GM18861 (cell line): ENCODE measurements around the gene TPM2.

Experiments used
- ATAC-seq: cut with Tn5 transposase; IDR thresholded peaks from one replicate; pipeline ENCODE4 v1.9.1; 2021; ENCODE audit not compliant: unreplicated experiment

Gene TPM2

DNA sequence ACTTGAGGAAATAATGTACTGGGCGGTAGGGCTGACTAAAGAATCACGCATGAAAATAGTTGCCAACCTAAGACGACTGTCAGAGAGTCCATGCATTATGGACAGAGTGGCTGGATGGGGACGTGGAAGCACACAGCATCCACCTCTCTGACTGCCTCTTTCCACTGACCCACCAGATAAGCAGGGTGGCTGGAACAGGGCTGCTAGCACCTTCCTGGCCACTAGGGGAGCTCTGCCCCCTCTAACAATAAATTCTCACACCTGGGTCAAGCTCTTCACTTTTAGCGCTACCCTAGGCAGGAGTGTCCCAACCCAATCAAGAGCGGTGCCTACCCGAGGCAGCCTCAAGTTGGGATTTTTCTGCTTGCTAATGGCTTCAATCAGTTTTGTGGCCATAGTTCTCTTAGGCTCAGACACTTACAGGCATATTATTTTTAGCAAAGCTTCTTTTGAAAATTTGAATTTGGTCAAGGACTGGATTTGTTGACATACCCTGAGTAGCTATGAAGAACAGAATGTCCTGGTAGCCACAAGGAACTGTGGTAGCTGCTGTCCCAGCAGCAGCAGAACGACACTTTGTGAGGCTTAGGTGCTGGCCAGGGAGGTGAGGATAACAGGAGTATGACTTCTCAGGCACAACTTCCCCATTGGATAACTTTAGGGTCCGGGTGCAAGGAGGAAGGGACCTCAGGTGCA lies 6.9 kb upstream of the TPM2 start:
- peak; percentile 84 for ATAC-seq

GRCh38 chr9:35695943-35696401 lies 6.2 kb upstream of the TPM2 start:
- ATAC-seq: no peak

DNA sequence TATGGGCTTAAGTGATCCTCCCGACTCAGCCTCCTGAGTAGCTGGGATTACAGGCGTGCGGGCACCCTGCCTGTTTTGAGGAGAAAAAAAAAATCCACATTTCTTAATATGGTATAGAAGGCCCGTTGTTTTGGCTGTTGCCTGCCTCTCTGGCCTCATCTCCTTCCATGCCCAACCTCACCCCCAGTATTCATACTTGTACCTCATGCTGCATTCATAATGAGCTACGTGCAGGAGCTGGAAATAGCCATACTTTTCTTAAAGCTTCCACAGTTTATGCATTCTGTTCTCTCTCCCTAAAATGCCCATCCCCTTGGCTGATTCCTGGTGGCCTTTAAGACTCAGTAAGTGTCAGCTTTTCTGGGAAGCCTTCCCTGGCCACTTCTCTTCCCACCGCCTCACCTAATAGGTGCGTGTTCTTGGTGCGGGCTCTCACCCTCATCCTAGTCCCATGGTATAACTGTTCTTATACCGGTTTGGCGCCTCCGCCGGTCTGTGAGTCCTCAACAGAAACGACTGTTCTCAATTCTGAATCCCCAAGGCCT lies 2.1 kb upstream of the TPM2 start:
- no peak for ATAC-seq

- ATAC-seq: no peak
Observed at GRCh38 chr9:35691334-35691650, 1.6 kb upstream of the TPM2 start.

DNA sequence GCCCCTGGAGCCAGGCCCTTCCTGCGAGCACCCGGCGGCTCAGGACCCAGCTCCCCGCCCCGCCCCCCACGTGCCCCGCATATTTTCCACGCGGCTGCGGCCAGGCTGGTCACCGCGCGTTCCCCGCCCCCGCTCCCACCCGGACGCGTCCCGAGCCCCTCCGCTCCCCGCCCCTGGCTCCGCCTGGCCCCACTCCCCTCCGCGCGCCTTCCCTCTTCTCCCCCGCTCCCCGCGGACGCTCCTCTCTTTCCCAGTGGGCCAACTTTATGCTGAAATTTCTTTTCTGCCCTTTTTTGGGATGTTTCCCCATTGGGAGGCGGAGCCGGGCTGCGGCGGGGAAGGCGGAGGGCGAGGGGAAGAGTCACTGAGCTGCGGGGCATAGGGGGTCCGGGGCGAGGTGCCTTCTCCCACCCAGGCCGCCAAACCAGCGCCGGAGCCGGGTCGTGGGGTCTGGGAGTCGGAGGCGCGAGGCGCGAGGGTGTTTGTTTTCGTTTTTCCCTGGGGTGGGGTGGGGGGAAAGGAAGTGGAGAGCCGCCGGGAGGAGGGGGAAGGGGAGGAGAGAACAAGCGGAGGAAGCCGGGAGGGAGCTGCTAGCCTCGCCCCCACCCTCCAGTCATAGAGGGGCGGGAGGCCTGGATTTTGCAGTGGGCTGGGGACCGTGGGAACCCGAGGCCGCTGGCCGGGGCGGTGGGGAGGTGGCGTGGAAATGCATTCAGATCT lies 1.0 kb upstream of the TPM2 start:
- ATAC-seq: no peak

GRCh38 chr9:35690294-35690613 lies 529 bp upstream of the TPM2 start:
- ATAC-seq: no peak

GRCh38 chr9:35688558-35689541 lies 875 bp downstream of the TPM2 start:
- ATAC-seq: no peak

DNA sequence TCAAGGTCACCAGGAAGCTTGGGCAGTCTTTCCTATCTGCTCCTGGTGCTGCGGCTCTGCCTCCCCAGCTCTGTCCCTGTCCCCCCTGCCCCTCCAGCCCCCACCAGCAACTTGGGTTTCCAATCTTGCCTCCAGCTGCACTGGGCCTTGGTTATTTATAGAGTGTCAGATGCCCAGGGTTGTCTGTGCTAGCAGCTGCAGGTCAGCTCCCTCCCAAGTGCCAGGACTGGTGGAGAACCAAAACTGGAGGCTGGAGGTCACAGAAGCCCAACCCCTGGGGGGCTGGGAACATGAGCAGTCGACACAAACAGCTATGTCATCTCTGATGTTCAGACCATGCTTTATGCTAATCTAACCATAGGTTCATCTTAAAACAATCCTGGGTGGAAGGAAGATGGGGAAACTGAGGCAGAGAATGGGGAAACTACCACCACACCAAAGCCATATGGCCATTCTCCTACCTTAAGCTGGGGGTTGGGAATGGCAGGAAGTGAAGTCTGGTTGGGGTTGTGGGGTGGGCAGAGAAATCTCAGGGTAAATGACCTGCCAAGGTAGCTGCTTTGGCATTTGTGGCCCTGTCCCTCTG lies 1.7 kb downstream of the TPM2 start:
- ATAC-seq: no peak

DNA sequence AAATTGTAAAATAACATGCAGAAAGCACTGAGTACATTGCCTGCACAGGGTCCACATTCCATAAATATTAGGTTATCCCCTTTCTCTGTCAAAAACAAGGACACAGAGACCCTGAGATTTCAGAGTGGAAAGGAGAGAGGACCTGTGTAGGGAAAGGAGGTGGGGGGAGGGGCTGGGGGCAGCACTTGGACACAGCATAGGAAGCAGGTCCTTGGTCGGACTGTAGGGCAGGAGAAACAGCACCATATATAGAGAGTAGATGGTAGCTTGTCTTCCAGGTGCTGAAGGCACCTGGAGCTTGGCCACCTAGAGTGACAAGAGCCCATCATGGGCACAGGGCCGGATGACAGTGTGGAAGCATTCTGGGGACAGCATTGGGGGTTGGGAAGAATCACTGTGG lies 2.4 kb downstream of the TPM2 start:
- ATAC-seq: no peak

GRCh38 chr9:35686222-35687203 lies 3.2 kb downstream of the TPM2 start:
- ATAC-seq: no peak

- no peak for ATAC-seq
Observed at GRCh38 chr9:35685506-35685905, 4.2 kb downstream of the TPM2 start.

GRCh38 chr9:35684921-35685320 lies 4.8 kb downstream of the TPM2 start:
- no peak for ATAC-seq

DNA sequence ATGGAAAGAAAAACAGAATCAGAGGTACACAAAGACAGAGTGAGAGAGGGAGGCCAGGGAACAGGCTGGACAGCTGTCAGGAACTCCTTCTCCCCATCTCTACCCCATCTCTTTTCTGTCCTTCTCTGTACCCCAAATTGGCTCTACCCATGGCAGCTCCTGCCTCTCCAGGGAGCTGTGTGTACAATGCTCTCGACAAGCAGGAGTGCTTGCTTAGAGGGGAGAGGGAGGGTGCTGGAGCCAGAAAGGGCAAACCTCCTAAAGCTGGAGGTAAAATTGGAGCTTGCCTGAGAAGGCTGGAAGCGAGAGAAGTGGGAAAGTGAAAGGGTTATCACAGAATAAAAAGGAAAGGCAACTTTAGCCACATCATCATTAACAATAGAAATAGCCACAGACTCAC lies 6.4 kb downstream of the TPM2 start:
- no peak for ATAC-seq

- ATAC-seq: no peak
Observed at GRCh38 chr9:35682520-35683315, 7.0 kb downstream of the TPM2 start.

- ATAC-seq: no peak
Observed at GRCh38 chr9:35682051-35682450, 7.7 kb downstream of the TPM2 start.

DNA sequence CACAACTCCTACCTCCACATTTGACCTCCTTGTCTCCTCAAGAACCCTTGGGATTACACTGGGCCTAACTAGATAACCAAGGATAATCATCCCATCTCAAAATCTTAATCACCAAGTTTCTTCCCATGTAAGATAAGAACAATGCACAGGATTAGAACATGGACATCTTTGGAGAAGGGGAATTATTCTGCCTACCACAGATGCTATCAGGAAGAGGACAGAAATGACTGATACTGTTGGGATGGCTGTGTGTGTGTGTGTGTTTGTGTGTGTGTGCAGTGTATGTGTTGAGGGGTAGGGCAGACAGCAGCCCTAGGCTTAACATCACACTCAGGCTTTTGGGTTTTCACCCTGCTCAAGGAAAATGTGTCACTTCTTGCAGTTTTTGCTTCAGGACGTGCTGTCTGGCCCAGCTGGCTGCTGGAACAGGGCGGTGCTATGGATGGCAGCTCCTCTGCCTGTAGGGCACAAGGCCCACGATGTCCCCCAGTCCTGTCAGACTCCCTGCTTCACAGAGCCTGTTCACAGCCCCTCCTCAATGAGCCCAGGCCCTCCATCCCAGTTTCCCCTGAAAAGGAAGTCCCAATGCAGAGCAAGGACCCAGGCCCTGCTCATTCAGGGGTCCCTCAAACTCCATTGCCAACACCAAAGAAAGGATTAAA lies 8.3 kb downstream of the TPM2 start:
- no peak for ATAC-seq

DNA sequence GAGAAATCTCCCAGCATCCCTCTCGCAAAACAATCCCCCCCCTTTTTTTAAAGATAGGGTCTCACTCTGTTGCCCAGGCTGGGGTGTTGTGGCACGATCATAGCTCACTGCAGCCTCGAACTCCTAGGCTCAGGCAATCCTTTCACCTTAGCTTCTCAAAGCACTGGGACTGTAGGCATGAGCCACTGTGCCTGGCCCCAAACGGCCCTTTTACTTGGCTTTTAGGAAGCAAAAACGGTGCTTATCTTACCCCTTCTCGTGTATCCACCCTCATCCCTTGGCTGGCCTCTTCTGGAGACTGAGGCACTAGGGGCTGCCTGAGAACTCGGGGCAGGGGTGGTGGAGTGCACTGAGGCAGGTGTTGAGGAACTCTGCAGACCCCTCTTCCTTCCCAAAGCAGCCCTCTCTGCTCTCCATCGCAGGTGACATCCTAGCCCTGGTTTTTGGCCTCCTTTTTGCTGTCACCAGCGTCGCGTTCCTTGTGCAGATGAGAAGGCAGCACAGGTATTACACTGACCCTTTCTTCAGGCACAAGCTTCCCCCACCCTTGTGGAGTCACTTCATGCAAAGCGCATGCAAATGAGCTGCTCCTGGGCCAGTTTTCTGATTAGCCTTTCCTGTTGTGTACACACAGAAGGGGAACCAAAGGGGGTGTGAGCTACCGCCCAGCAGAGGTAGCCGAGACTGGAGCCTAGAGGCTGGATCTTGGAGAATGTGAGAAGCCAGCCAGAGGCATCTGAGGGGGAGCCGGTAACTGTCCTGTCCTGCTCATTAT lies 9.2 kb downstream of the TPM2 start:
- ATAC-seq: no peak
